BE2C (cell line): ENCODE data around the gene KLHL2.
"Not testable (repeated sequence)": the region's sequence is repeated elsewhere in the genome, so short reads cannot be mapped to it uniquely, and the experiment has no call there.

Experiments used
- DNase-seq: peaks from one replicate; pipeline ENCODE4 v3.0.0-alpha.2; 2020
- H3K27me3 ChIP-seq: fragments of 250-450 bp; sonication (Bioruptor Pico); 2 replicates; pipeline ENCODE4 v1.5.1; 2020; ENCODE audit warnings: mild to moderate bottlenecking
- H3K36me3 ChIP-seq: fragments of 250-450 bp; sonication (Bioruptor Pico); 2 replicates; pipeline ENCODE4 v1.5.1; 2020; ENCODE audit warnings: mild to moderate bottlenecking
- H3K4me1 ChIP-seq: fragments of 250-450 bp; sonication (Bioruptor Pico); 2 replicates; pipeline ENCODE4 v1.5.1; 2020
- H3K4me3 ChIP-seq: 2 replicates; pipeline ENCODE4 v1.5.1; 2011; ENCODE audit warnings: low read depth, low read length
- H3K9me3 ChIP-seq: fragments of 250-450 bp; sonication (Bioruptor Pico); 2 replicates; pipeline ENCODE4 v1.5.1; 2020
- CTCF ChIP-seq: IDR thresholded peaks from 2 replicates; pipeline ENCODE4 v1.5.1; 2012; ENCODE audit warnings: mild to moderate bottlenecking, low read depth, low read length

Gene KLHL2

GRCh38 chr4:165175879-165176278, 31.5 kb upstream of the KLHL2 start:
- DNase-seq = no peak
- Histone ChIP-seq H3K9me3 (no peaks in the 10 kb centered on the region; the same call in none of the 2 replicates), H3K27me3 (no peaks in the 10 kb centered on the region), H3K4me1 (no peaks in the 10 kb centered on the region), H3K4me3 (no peak overlapping the region), H3K36me3 (no peaks in the 10 kb centered on the region)
- no peak for TF ChIP-seq CTCF

GRCh38 chr4:165177725-165178666, 29.4 kb upstream of the KLHL2 start:
- Histone ChIP-seq H3K4me3 (no peak overlapping the region), H3K36me3 (no peaks in the 10 kb centered on the region), H3K4me1 (no peaks in the 10 kb centered on the region), H3K27me3 (no peaks in the 10 kb centered on the region), H3K9me3 (no peaks in the 10 kb centered on the region; the same call in none of the 2 replicates)
- DNase-seq = no peak
- no peak for TF ChIP-seq CTCF

- no peaks in the 10 kb centered on the region for H3K9me3 ChIP-seq
Measured at GRCh38 chr4:165184220-165184619, 23.1 kb upstream of the KLHL2 start.

GRCh38 chr4:165184998-165185397, 22.4 kb upstream of the KLHL2 start:
- H3K4me3 ChIP-seq, H3K4me1 ChIP-seq, DNase-seq, H3K27me3 ChIP-seq, H3K36me3 ChIP-seq, H3K9me3 ChIP-seq: not testable (repeated sequence)

More at GRCh38 chr4:165184220-165184619, 23.1 kb upstream of the KLHL2 start:
- no peak overlapping the region for H3K4me3 ChIP-seq
- no peaks in the 10 kb centered on the region for H3K36me3 ChIP-seq
- DNase-seq = no peak
- H3K27me3 ChIP-seq = no peaks in the 10 kb centered on the region
- H3K4me1 ChIP-seq = no peaks in the 10 kb centered on the region
- TF ChIP-seq CTCF = no peak

GRCh38 chr4:165185448-165185847, 21.9 kb upstream of the KLHL2 start:
- Histone ChIP-seq H3K4me1 (no peaks in the 10 kb centered on the region), H3K36me3 (no peaks in the 10 kb centered on the region), H3K4me3 (no peak overlapping the region), H3K9me3 (no peaks in the 10 kb centered on the region), H3K27me3 (no peaks in the 10 kb centered on the region)
- no peak for TF ChIP-seq CTCF
- DNase-seq = no peak

- no peaks in the 10 kb centered on the region for H3K9me3 ChIP-seq
- no peak overlapping the region for H3K4me3 ChIP-seq
- H3K27me3 ChIP-seq = no peaks in the 10 kb centered on the region
- no peaks in the 10 kb centered on the region for H3K4me1 ChIP-seq
- no peak for DNase-seq
- no peaks in the 10 kb centered on the region for H3K36me3 ChIP-seq
- no peak for TF ChIP-seq CTCF
Measured at GRCh38 chr4:165190591-165191347, 16.6 kb upstream of the KLHL2 start.
